Measurements from ENCODE around the gene MYPN.

The MYPN gene

GRCh38 chr10:68158031-68158430, 48.7 kb downstream of the MYPN start:
- Histone ChIP-seq H3K27me3 (ENCODE audit: insufficient read depth, low read length) (no peaks in the 10 kb centered on the region), H3K4me3 (ENCODE audit: low read depth, low read length, poor library complexity, severe bottlenecking) (no peak overlapping the region), H3K9me3 (ENCODE audit: low read length) (no peaks in the 10 kb centered on the region), H3F3A (ENCODE audit: insufficient read depth, low read length) (no peaks in the 10 kb centered on the region), H3K9me2 (ENCODE audit: low read depth, low read length) (no peaks in the 10 kb centered on the region), H3K36me3 (ENCODE audit: insufficient read depth, low read length) (no peaks in the 10 kb centered on the region), H2AFZ (ENCODE audit: low read length) (no peak overlapping the region), H3K27ac (ENCODE audit: low read depth, low read length, poor library complexity, severe bottlenecking) (no peak overlapping the region), H3K79me2 (ENCODE audit: insufficient read depth, low read length) (no peaks in the 10 kb centered on the region), H3K4me2 (ENCODE audit: low read length) (no peak overlapping the region), H3K4me1 (ENCODE audit: insufficient read depth, low read length, severe bottlenecking) (peaks cover 10% of the 10 kb centered on the region), H4K20me1 (ENCODE audit: insufficient read depth, low read length) (no peaks in the 10 kb centered on the region), H3K9ac (ENCODE audit: low read length) (no peak overlapping the region)
- TF ChIP-seq CTCF (IDR thresholded peaks at IDR 0.05; ENCODE audit: low read length) (no peak), EZH2 (IDR thresholded peaks at IDR 0.05; ENCODE audit: borderline replicate concordance, low read length) (no peak)

GRCh38 chr10:68163735-68164134, 54.4 kb downstream of the MYPN start:
- Histone ChIP-seq H3K4me1 (ENCODE audit: insufficient read depth, low read length, severe bottlenecking) (no peaks in the 10 kb centered on the region), H3K4me2 (ENCODE audit: low read length) (no peak overlapping the region), H3K9me3 (ENCODE audit: low read length) (no peaks in the 10 kb centered on the region), H4K20me1 (ENCODE audit: insufficient read depth, low read length) (no peaks in the 10 kb centered on the region), H3K27ac (ENCODE audit: low read depth, low read length, poor library complexity, severe bottlenecking) (no peak overlapping the region), H3K9me2 (ENCODE audit: low read depth, low read length) (no peaks in the 10 kb centered on the region), H3F3A (ENCODE audit: insufficient read depth, low read length) (no peaks in the 10 kb centered on the region), H3K4me3 (ENCODE audit: low read depth, low read length, poor library complexity, severe bottlenecking) (no peak overlapping the region), H3K27me3 (ENCODE audit: insufficient read depth, low read length) (no peaks in the 10 kb centered on the region), H3K36me3 (ENCODE audit: insufficient read depth, low read length) (no peaks in the 10 kb centered on the region), H2AFZ (ENCODE audit: low read length) (no peak overlapping the region), H3K79me2 (ENCODE audit: insufficient read depth, low read length) (no peaks in the 10 kb centered on the region), H3K9ac (ENCODE audit: low read length) (no peak overlapping the region)
- TF ChIP-seq EZH2 (IDR thresholded peaks at IDR 0.05; ENCODE audit: borderline replicate concordance, low read length) (no peak), CTCF (IDR thresholded peaks at IDR 0.05; ENCODE audit: low read length) (no peak)

- Histone ChIP-seq H3K4me2 (ENCODE audit: low read length) (no peak overlapping the region), H3K79me2 (ENCODE audit: insufficient read depth, low read length) (no peaks in the 10 kb centered on the region), H3F3A (ENCODE audit: insufficient read depth, low read length) (no peaks in the 10 kb centered on the region), H3K4me1 (ENCODE audit: insufficient read depth, low read length, severe bottlenecking) (no peaks in the 10 kb centered on the region), H4K20me1 (ENCODE audit: insufficient read depth, low read length) (no peaks in the 10 kb centered on the region), H3K4me3 (ENCODE audit: low read depth, low read length, poor library complexity, severe bottlenecking) (no peak overlapping the region), H3K9me2 (ENCODE audit: low read depth, low read length) (no peaks in the 10 kb centered on the region), H2AFZ (ENCODE audit: low read length) (no peak overlapping the region), H3K27ac (ENCODE audit: low read depth, low read length, poor library complexity, severe bottlenecking) (no peak overlapping the region), H3K9me3 (ENCODE audit: low read length) (no peaks in the 10 kb centered on the region), H3K9ac (ENCODE audit: low read length) (no peak overlapping the region), H3K27me3 (ENCODE audit: insufficient read depth, low read length) (no peaks in the 10 kb centered on the region), H3K36me3 (ENCODE audit: insufficient read depth, low read length) (no peaks in the 10 kb centered on the region)
- TF ChIP-seq EZH2 (IDR thresholded peaks at IDR 0.05; ENCODE audit: borderline replicate concordance, low read length): no peak
- no peak for TF ChIP-seq CTCF (IDR thresholded peaks at IDR 0.05; ENCODE audit: low read length)
Measured at GRCh38 chr10:68165643-68166042, 56.4 kb downstream of the MYPN start.

Data from OCI-LY1 (cell line).